Activated T-cell treated with anti-CD3 and anti-CD28 coated beads, Interleukin-2, amount 50 U/mL, for 72 hours (primary cell): ENCODE data around the gene SEMA4F. TPM values are rescaled to one million over a fixed set of nuclear protein-coding genes. Genes with fewer than 3 reads are reported as not detected.

Source experiments
- ATAC-seq, 2 donors: fragments of 150-1000 bp; cut with Tn5 transposase; replicated peaks in 1 of 2; 2 replicates each; pipeline ENCODE4 v1.10.0; 2021; ENCODE audit warnings: moderate library complexity in 2 of 2, mild to moderate bottlenecking in 1 of 2
- DNase-seq, 2 donors: peaks; one replicate each; pipeline ENCODE4 v3.0.0; 2021 to 2022; ENCODE audit warnings: mixed read lengths in 1 of 2
- H3K27ac Mint-ChIP-seq: one replicate; pipeline ENCODE4 v1.8.0; 2022; ENCODE audit warnings: mild to moderate bottlenecking, moderate library complexity, mixed read lengths
- H3K27me3 Mint-ChIP-seq: one replicate; pipeline ENCODE4 v1.8.0; 2022; ENCODE audit warnings: low read depth, mixed read lengths
- H3K36me3 Mint-ChIP-seq, 2 donors: one replicate each; pipeline ENCODE4 v1.8.0; 2022; ENCODE audit warnings: mixed read lengths in 2 of 2, mild to moderate bottlenecking in 1 of 2; ENCODE audit not compliant: insufficient read depth in 2 of 2
- H3K4me1 Mint-ChIP-seq: one replicate; pipeline ENCODE4 v1.8.0; 2022; ENCODE audit warnings: low read depth, mixed read lengths
- H3K4me3 Mint-ChIP-seq, 2 donors: one replicate each; pipeline ENCODE4 v1.8.0; 2022; ENCODE audit warnings: mild to moderate bottlenecking in 2 of 2, mixed read lengths in 2 of 2, moderate library complexity in 2 of 2
- H3K9me3 Mint-ChIP-seq, 2 donors: one replicate each; pipeline ENCODE4 v1.8.0; 2022; ENCODE audit warnings: mixed read lengths in 2 of 2
- total RNA-seq, 2 donors: library from RNA; stranded (reverse); gene quantifications; one replicate each; pipeline ENCODE4 v1.2.3, GENCODE V29; 2022

The SEMA4F gene
- total RNA-seq, 2 donors from 2014 or later: 6.4 to 9.7 TPM

GRCh38 chr2:74676331-74676730, 22.3 kb downstream of the SEMA4F start:
- Mint-ChIP-seq H3K4me3 (no peak overlapping the region), H3K4me1 (no peaks in the 10 kb centered on the region), H3K27me3 (no peaks in the 10 kb centered on the region), H3K36me3 (peaks cover 2% of the 10 kb centered on the region in 2 donors), H3K27ac (no peak overlapping the region), H3K9me3 (no peaks in the 10 kb centered on the region)
- ATAC-seq (no peak), DNase-seq (no peak)

GRCh38 chr2:74679615-74680014, 25.6 kb downstream of the SEMA4F start:
- H3K27me3 Mint-ChIP-seq: no peaks in the 10 kb centered on the region
- H3K4me1 Mint-ChIP-seq: no peaks in the 10 kb centered on the region
- no peak overlapping the region for H3K4me3 Mint-ChIP-seq
- H3K9me3 Mint-ChIP-seq: no peaks in the 10 kb centered on the region
- no peak overlapping the region for H3K27ac Mint-ChIP-seq
- H3K36me3 Mint-ChIP-seq: peaks cover 2% of the 10 kb centered on the region in 2 donors
- DNase-seq: no peak
- no peak for ATAC-seq

- H3K27ac Mint-ChIP-seq: no peak overlapping the region
- no peaks in the 10 kb centered on the region for H3K9me3 Mint-ChIP-seq
- H3K4me1 Mint-ChIP-seq: no peaks in the 10 kb centered on the region
- H3K4me3 Mint-ChIP-seq: no peak overlapping the region
- DNase-seq: no peak
- no peaks in the 10 kb centered on the region for H3K36me3 Mint-ChIP-seq
- ATAC-seq: no peak
- H3K27me3 Mint-ChIP-seq: no peaks in the 10 kb centered on the region
These were observed 28.5 kb downstream of the SEMA4F start for GRCh38 chr2:74682501-74682900.

- no peak for DNase-seq
- Mint-ChIP-seq H3K9me3 (no peaks in the 10 kb centered on the region), H3K4me3 (no peak overlapping the region), H3K36me3 (no peaks in the 10 kb centered on the region), H3K4me1 (no peaks in the 10 kb centered on the region), H3K27me3 (no peaks in the 10 kb centered on the region), H3K27ac (no peak overlapping the region)
- no peak for ATAC-seq
These were observed 31.4 kb downstream of the SEMA4F start for GRCh38 chr2:74685408-74685807.

GRCh38 chr2:74688881-74689280, 34.8 kb downstream of the SEMA4F start:
- Mint-ChIP-seq H3K27ac (no peak overlapping the region), H3K4me3 (no peak overlapping the region), H3K36me3 (no peaks in the 10 kb centered on the region), H3K9me3 (no peaks in the 10 kb centered on the region), H3K27me3 (no peaks in the 10 kb centered on the region), H3K4me1 (no peaks in the 10 kb centered on the region)
- no peak for ATAC-seq
- DNase-seq: no peak

- H3K4me3 Mint-ChIP-seq: no peak overlapping the region
- DNase-seq (no peak), ATAC-seq (no peak)
- H3K36me3 Mint-ChIP-seq: no peaks in the 10 kb centered on the region
- no peaks in the 10 kb centered on the region for H3K4me1 Mint-ChIP-seq
- H3K27ac Mint-ChIP-seq: no peak overlapping the region
- no peaks in the 10 kb centered on the region for H3K9me3 Mint-ChIP-seq
- no peaks in the 10 kb centered on the region for H3K27me3 Mint-ChIP-seq
These were observed 35.6 kb downstream of the SEMA4F start for GRCh38 chr2:74689671-74690070.

GRCh38 chr2:74690571-74690970, 36.5 kb downstream of the SEMA4F start:
- peak; percentile 67 to 70 for ATAC-seq
- Mint-ChIP-seq H3K4me1 (no peaks in the 10 kb centered on the region), H3K9me3 (no peaks in the 10 kb centered on the region), H3K27me3 (no peaks in the 10 kb centered on the region), H3K36me3 (no peaks in the 10 kb centered on the region), H3K27ac (no peak overlapping the region), H3K4me3 (no peak overlapping the region)
- DNase-seq: peak; percentile 14 to 19

GRCh38 chr2:74691929-74692328, 37.9 kb downstream of the SEMA4F start:
- Mint-ChIP-seq H3K27me3 (no peaks in the 10 kb centered on the region), H3K9me3 (no peaks in the 10 kb centered on the region), H3K4me3 (no peak overlapping the region), H3K36me3 (no peaks in the 10 kb centered on the region), H3K4me1 (no peaks in the 10 kb centered on the region), H3K27ac (no peak overlapping the region)
- DNase-seq (no peak), ATAC-seq (no peak)

GRCh38 chr2:74693213-74693612, 39.2 kb downstream of the SEMA4F start:
- no peak overlapping the region for H3K27ac Mint-ChIP-seq
- H3K36me3 Mint-ChIP-seq: no peaks in the 10 kb centered on the region
- ATAC-seq (no peak), DNase-seq (no peak)
- H3K4me1 Mint-ChIP-seq: no peaks in the 10 kb centered on the region
- H3K27me3 Mint-ChIP-seq: no peaks in the 10 kb centered on the region
- H3K9me3 Mint-ChIP-seq: no peaks in the 10 kb centered on the region
- no peak overlapping the region for H3K4me3 Mint-ChIP-seq

- no peaks in the 10 kb centered on the region for H3K36me3 Mint-ChIP-seq
- H3K27ac Mint-ChIP-seq: no peak overlapping the region
- no peak overlapping the region for H3K4me3 Mint-ChIP-seq
- H3K4me1 Mint-ChIP-seq: no peaks in the 10 kb centered on the region
- H3K27me3 Mint-ChIP-seq: no peaks in the 10 kb centered on the region
- no peak for ATAC-seq
- no peaks in the 10 kb centered on the region for H3K9me3 Mint-ChIP-seq
- no peak for DNase-seq
These were observed 39.6 kb downstream of the SEMA4F start for GRCh38 chr2:74693668-74694067.

GRCh38 chr2:74694281-74694680, 40.2 kb downstream of the SEMA4F start:
- H3K4me1 Mint-ChIP-seq: no peaks in the 10 kb centered on the region
- H3K27ac Mint-ChIP-seq: no peak overlapping the region
- H3K27me3 Mint-ChIP-seq: no peaks in the 10 kb centered on the region
- no peaks in the 10 kb centered on the region for H3K9me3 Mint-ChIP-seq
- H3K36me3 Mint-ChIP-seq: no peaks in the 10 kb centered on the region
- no peak overlapping the region for H3K4me3 Mint-ChIP-seq
- ATAC-seq (no peak), DNase-seq (no peak)

- Mint-ChIP-seq H3K36me3 (no peaks in the 10 kb centered on the region), H3K27ac (no peak overlapping the region), H3K4me1 (no peaks in the 10 kb centered on the region), H3K9me3 (no peaks in the 10 kb centered on the region), H3K4me3 (no peak overlapping the region), H3K27me3 (no peaks in the 10 kb centered on the region)
- DNase-seq (no peak), ATAC-seq (no peak)
These were observed 41.6 kb downstream of the SEMA4F start for GRCh38 chr2:74695663-74696062.

GRCh38 chr2:74696829-74697228, 42.8 kb downstream of the SEMA4F start:
- no peaks in the 10 kb centered on the region for H3K36me3 Mint-ChIP-seq
- DNase-seq: no peak
- H3K27ac Mint-ChIP-seq: no peak overlapping the region
- no peak overlapping the region for H3K4me3 Mint-ChIP-seq
- ATAC-seq: no peak
- no peaks in the 10 kb centered on the region for H3K27me3 Mint-ChIP-seq
- H3K9me3 Mint-ChIP-seq: no peaks in the 10 kb centered on the region
- no peaks in the 10 kb centered on the region for H3K4me1 Mint-ChIP-seq

GRCh38 chr2:74700643-74701372, 46.8 kb downstream of the SEMA4F start:
- Mint-ChIP-seq H3K27me3 (no peaks in the 10 kb centered on the region), H3K9me3 (no peaks in the 10 kb centered on the region), H3K27ac (no peak overlapping the region), H3K36me3 (no peaks in the 10 kb centered on the region), H3K4me3 (no peak overlapping the region), H3K4me1 (no peaks in the 10 kb centered on the region)
- no peak for ATAC-seq
- DNase-seq: no peak
